HTR-8/SVneo (cell line): ENCODE results near the gene MEF2D.

Experiments
- DNase-seq: peaks from one replicate; pipeline ENCODE4 v3.0.0; 2011; ENCODE audit warnings: low spot score, mixed read lengths; ENCODE audit not compliant: insufficient read length
- FAIRE-seq: peaks from 2 replicates; lab custom pipeline; 2011; peaks lifted over from hg19 to GRCh38; lab: Jason Lieb, UNC

The MEF2D gene

GRCh38 chr1:156418416-156419070, 82.0 kb downstream of the MEF2D start:
- DNase-seq (no peak), FAIRE-seq (no peak)

GRCh38 chr1:156417401-156418020, 83.1 kb downstream of the MEF2D start:
- FAIRE-seq (no peak), DNase-seq (no peak)

DNA sequence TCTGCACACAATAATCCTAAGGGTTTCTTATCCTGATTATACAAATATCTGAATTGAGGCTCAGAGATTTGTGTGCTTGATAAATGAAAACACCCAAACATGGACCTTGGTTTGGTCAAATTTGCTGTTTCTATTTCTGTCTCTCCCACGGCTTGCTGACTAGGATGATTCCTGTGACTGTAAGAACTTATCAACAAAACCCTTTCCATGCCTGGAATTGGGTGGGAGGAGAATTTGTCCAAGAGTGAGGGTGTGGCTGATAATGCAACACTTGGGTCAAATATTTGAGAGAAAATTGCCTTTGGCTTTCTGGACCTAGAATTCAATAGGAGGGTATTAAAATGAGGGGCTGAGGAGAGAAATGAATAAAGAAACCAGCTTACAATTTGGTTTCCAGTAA, 83.6 kb downstream of the MEF2D start:
- FAIRE-seq: no peak

DNA sequence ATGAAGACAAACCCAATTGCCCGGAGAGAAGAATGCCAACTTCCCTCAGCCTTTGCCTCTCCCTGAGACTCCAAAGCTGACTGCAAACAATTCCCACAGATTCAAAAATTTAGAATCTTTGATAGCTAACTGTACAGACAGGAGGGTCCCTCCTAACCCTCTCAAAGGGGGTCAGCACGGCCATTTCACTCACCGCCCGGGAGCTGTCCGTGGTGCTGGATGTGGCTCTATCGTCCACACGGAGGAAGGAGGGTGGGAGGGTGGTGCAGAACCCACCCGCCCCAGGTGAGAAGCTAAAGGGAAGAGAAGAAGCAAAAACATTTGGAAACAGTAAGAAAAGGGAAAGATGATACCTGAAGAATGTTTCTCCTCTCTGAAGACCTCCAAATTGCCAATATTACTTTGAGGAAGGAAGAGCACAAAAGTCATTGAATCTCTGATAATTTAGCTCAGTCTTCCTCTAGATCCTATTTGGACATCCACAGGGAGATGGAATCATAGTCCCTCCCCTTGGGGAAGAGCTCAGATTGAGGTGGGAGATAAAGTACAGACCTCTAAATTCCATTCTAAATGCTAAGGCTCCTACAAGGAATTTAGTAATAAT, 86.0 kb downstream of the MEF2D start:
- FAIRE-seq (no peak), DNase-seq (no peak)

More for the DNA sequence above, 83.6 kb downstream of the MEF2D start:
- DNase-seq: no peak
